Transverse colon (tissue), 4 donors: ENCODE data around the gene HSD17B2. TPM values are rescaled to one million over a fixed set of nuclear protein-coding genes. Genes with fewer than 3 reads are reported as not detected.
A peak's percentile ranks its signal among the peaks of the same experiment; 100 is the strongest.

Experiments used
- DNase-seq: peaks from one replicate; pipeline ENCODE4 v3.0.0-alpha.2; 2019
- H3K27ac ChIP-seq, 4 donors: fragments of 200-600 bp; sonication (generic); 2 replicates each; pipeline ENCODE4 v1.5.1; 2016 to 2018; ENCODE audit warnings: inconsistent platforms in 4 of 4
- H3K27me3 ChIP-seq: fragments of 200-600 bp; sonication (generic); 2 replicates; pipeline ENCODE4 v1.5.1; 2017; ENCODE audit warnings: inconsistent platforms
- H3K36me3 ChIP-seq, 4 donors: fragments of 200-600 bp; sonication (generic); 2 replicates each; pipeline ENCODE4 v1.5.1; 2017 to 2019; ENCODE audit warnings: inconsistent platforms in 4 of 4
- H3K4me1 ChIP-seq, 4 donors: fragments of 200-600 bp; sonication (generic); 2 replicates each; pipeline ENCODE4 v1.5.1; 2017 to 2020; ENCODE audit warnings: inconsistent platforms in 4 of 4
- H3K4me3 ChIP-seq, 4 donors: fragments of 200-600 bp; sonication (generic); 1 replicate in 1 of 4; 2 replicates in 3 of 4; pipeline versions ENCODE4 v1.5.1 to v1.6.1; 2017 to 2019; ENCODE audit warnings: inconsistent platforms in 4 of 4
- H3K9me3 ChIP-seq, 2 donors: fragments of 200-600 bp; sonication (generic); 2 replicates each; pipeline ENCODE4 v1.5.1; 2017 to 2019; ENCODE audit warnings: inconsistent platforms in 2 of 2
- EP300 ChIP-seq: sonication (generic); formaldehyde crosslinking; IDR thresholded peaks from one replicate; pipeline ENCODE4 v1.6.1; 2017; ENCODE audit warnings: antibody characterized with exemption, low read depth
- POLR2A ChIP-seq: fragments of 450-650 bp; IDR thresholded peaks from one replicate; pipeline ENCODE4 v1.6.1; 2016; ENCODE audit warnings: antibody characterized with exemption, mild to moderate bottlenecking, moderate library complexity
- POLR2AphosphoS5 ChIP-seq, 3 donors: sonication (generic); formaldehyde crosslinking; IDR thresholded peaks; one replicate each; pipeline ENCODE4 v1.6.1; 2016; ENCODE audit warnings: antibody characterized with exemption in 3 of 3
- WGBS, 2 donors: methylation state at CpG; one replicate each; pipeline ENCODE4 v1.1.5; 2018; ENCODE audit warnings: low coverage in 1 of 2; 5-methylcytosine and 5-hydroxymethylcytosine counted together
- in situ Hi-C, 4 donors: fragments of 200-750 bp; cut with MboI; loops; one replicate each; pipeline versions ENCODE4 v1.15.0 to v1.15.1; 2017; ENCODE audit warnings: low sequenced_read_pairs in 3 of 4, low pct_ligation_motif_present in 1 of 4, low pct_unique_long_range_greater_than_20kb in 1 of 4
- intact Hi-C: fragments of 100-400 bp; cut with DNase I; formaldehyde crosslinking; loops from one replicate; pipeline ENCODE4 v1.15.1; 2023; ENCODE audit warnings: low total_unique reads
- total RNA-seq, 4 donors: library from RNA; depleted of rRNA; stranded (reverse); fragments of >200 nt; gene quantifications; one replicate each; pipeline ENCODE4 v1.1.0, GENCODE V29; 2016
- TF ChIP-seq, protein P1 (sequence below), 5 experiments: fragments of 200-600 bp in 3 of 5; fragments of 450-650 bp in 2 of 5; sonication (generic) in 3 of 5; IDR thresholded peaks; 1 replicate in 2 of 5; 2 replicates in 3 of 5; pipeline ENCODE4 v1.5.1; 2016 to 2017; ENCODE audit warnings: antibody characterized with exemption in 5 of 5, inconsistent platforms in 3 of 5, mild to moderate bottlenecking in 2 of 5, moderate library complexity in 1 of 5

Gene HSD17B2
- total RNA-seq, 4 donors from 2014 or later: 9.6 to 146 (median 82.3) TPM

DNA sequence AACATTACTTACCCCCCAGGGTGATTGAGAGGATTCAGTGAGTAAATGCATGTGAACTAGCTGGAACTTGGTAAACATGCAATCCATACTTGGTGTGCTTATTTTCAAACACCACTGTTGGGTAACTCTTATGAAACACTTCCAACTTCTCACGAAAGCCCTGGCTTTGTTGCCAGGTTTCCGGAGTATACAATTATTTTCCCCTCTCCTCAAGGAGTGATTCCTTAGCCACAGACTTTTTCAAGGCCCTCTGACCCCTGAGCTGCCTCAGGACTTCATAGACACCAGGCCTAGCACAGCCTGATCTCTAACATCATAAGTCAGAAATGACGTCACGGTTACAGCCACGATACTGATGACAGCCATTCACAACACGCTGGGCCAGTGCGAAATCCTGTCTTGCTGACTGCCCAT lies 27.6 kb downstream of the HSD17B2 start:
- no peaks in the 10 kb centered on the region for H3K36me3 ChIP-seq
- H3K4me1 ChIP-seq: peaks cover 0 to 55% (median 20%) of the 10 kb centered on the region in 4 donors
- DNase-seq: no peak
- H3K27ac ChIP-seq: peak overlapping the region; percentile 14 to 51 (median 42)
- intact Hi-C loops (no loop called here), in situ Hi-C loops (no loop called here)
- 74 to 88% methylated on average over 2 to 7 of the region's 7 CpGs for WGBS, 2 donors
- H3K27me3 ChIP-seq: no peaks in the 10 kb centered on the region
- H3K4me3 ChIP-seq: no peak overlapping the region
- H3K9me3 ChIP-seq: no peaks in the 10 kb centered on the region
- TF ChIP-seq EP300 (no peak), POLR2A (no peak), POLR2AphosphoS5 (IDR thresholded peaks at IDR 0.05) (peak in 2 of 3 donors; percentile 19 to 41)
- TF ChIP-seq, protein P1, sequence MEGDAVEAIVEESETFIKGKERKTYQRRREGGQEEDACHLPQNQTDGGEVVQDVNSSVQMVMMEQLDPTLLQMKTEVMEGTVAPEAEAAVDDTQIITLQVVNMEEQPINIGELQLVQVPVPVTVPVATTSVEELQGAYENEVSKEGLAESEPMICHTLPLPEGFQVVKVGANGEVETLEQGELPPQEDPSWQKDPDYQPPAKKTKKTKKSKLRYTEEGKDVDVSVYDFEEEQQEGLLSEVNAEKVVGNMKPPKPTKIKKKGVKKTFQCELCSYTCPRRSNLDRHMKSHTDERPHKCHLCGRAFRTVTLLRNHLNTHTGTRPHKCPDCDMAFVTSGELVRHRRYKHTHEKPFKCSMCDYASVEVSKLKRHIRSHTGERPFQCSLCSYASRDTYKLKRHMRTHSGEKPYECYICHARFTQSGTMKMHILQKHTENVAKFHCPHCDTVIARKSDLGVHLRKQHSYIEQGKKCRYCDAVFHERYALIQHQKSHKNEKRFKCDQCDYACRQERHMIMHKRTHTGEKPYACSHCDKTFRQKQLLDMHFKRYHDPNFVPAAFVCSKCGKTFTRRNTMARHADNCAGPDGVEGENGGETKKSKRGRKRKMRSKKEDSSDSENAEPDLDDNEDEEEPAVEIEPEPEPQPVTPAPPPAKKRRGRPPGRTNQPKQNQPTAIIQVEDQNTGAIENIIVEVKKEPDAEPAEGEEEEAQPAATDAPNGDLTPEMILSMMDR (IDR thresholded peaks at IDR 0.05): no peak

DNA sequence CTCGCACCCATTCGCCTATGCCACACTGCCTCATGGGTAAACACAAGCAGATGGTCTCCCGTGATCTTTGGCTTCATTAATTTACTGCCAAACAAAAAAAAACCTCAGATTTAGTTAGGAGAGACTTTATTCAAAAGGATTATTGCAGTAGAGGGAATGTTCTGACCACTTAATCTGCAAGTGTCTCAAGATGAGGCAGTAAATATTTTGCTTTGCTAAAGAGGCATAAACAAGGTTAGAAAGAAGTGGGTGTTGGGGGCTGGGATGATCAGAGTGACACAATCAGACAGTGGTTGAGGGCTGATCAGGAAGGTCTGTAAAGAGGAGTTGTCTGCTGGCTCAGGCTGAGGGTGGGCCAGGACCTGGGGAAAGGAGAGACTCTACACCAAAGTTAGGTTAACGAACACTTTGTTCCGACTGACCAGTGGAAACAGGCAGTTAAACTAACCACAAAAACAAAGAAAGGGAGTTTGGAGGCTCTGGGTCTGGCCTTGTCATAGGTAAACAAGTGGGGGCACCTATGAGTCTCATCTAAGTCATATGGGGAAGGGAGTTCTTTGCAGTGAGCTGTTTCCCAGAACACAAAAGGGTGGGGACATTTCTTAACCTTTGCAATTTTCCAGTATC lies 28.5 kb downstream of the HSD17B2 start:
- WGBS, 2 donors: 46 to 100% methylated on average over 2 to 5 of the region's 5 CpGs
- H3K27ac ChIP-seq: peak overlapping the region; percentile 14 to 51 (median 42)
- no peak overlapping the region for H3K4me3 ChIP-seq
- intact Hi-C loops (no loop called here), in situ Hi-C loops (no loop called here)
- H3K36me3 ChIP-seq: no peaks in the 10 kb centered on the region
- DNase-seq: no peak
- TF ChIP-seq EP300: no peak
- peak in 1 of 3 donors; percentile 31 for TF ChIP-seq POLR2AphosphoS5 (IDR thresholded peaks at IDR 0.05)
- no peak for TF ChIP-seq POLR2A
- TF ChIP-seq, protein P1 (IDR thresholded peaks at IDR 0.05): no peak
- no peaks in the 10 kb centered on the region for H3K9me3 ChIP-seq
- no peaks in the 10 kb centered on the region for H3K27me3 ChIP-seq
- peaks cover 0 to 53% (median 19%) of the 10 kb centered on the region in 4 donors for H3K4me1 ChIP-seq

DNA sequence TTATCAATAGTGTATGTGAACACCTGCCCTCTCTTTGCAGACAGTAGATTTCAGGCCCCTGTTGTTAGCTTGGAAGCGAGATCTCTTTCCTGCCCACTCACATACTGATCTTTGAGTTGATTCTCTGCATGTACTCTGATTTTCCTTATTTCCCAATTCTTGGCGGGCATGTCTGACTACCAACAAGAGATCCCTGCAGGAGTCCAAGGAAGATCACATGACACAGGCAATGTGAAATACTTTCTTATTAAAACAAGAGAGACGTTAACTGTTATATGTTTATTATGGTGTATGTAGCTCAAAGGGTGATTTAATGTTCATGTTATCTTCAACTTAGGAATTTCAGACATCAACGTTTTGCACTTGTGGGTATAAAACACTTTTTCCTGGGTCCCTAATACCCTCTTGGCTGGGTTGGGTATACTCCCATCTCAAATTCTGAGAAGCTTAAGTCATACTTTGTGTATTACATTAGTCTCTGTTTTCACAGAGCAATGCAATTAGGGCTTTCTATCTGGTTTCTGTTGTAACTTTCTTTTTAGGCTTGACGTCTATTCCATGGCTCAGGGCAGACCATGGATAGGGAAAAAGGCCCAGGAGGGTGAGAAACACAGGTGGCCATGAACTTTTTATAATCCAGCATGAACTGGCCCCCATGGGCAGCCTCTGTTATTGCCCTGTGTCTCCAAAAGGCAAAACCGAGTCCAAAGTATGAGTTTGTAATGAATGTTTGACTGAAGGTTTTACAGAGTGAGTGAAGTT lies 32.2 kb downstream of the HSD17B2 start:
- no peak for DNase-seq
- intact Hi-C loops: no loop called here
- 29 to 40% methylated on average over 5 to 6 of the region's 6 CpGs for WGBS, 2 donors

DNA sequence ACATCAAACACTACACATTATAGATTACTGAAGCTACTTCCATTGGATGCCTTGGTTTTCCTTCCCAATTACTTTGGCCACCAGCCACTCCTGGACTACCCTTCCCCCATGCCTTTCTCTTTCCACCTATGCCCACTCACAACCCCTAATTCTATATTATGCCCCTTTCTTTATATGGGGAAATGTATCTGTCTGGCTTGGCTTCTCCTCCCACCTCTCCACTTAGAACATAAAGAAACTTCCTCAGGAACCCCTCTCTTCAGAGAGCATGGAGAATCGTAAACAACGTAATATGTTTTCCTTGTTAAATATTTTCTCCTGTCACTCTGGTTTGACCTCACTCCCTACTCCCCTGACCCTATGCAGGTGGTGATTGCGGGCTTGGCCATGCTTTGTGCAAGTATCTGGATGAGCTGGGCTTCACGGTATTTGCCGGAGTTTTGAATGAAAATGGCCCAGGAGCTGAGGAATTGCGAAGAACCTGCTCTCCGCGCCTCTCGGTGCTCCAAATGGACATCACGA lies 32.8 kb downstream of the HSD17B2 start:
- Histone ChIP-seq H3K9me3 (no peaks in the 10 kb centered on the region), H3K27me3 (no peaks in the 10 kb centered on the region), H3K4me3 (no peak overlapping the region), H3K36me3 (no peaks in the 10 kb centered on the region), H3K27ac (peak overlapping the region in 1 of 4 donors; percentile 50), H3K4me1 (peaks cover 0 to 28% (median 9%) of the 10 kb centered on the region in 4 donors)
- in situ Hi-C loops: no loop called here
- DNase-seq: no peak
- intact Hi-C loops: no loop called here
- TF ChIP-seq POLR2A (no peak), EP300 (no peak)
- WGBS, 2 donors: 83 to 86% methylated on average over 9 to 10 of the region's 10 CpGs

More for the DNA sequence above, 32.2 kb downstream of the HSD17B2 start:
- Histone ChIP-seq H3K27ac (peak overlapping the region in 2 of 4 donors; percentile 39 to 50), H3K4me3 (no peak overlapping the region), H3K36me3 (no peaks in the 10 kb centered on the region), H3K4me1 (peaks cover 0 to 26% (median 8%) of the 10 kb centered on the region in 4 donors), H3K9me3 (no peaks in the 10 kb centered on the region), H3K27me3 (no peaks in the 10 kb centered on the region)
- in situ Hi-C loops: no loop called here
- TF ChIP-seq, protein P1 (IDR thresholded peaks at IDR 0.05): no peak
- no peak for TF ChIP-seq EP300
- no peak for TF ChIP-seq POLR2AphosphoS5 (IDR thresholded peaks at IDR 0.05)
- TF ChIP-seq POLR2A: no peak
